GM12801 (cell line): Measurements from ENCODE around the gene DGAT2.

Source experiments
- CTCF ChIP-seq: IDR thresholded peaks from one replicate; pipeline ENCODE4 v1.5.1; 2011; ENCODE audit warnings: control low read depth; ENCODE audit not compliant: insufficient read length; ENCODE audit errors: extremely low read depth

The DGAT2 gene

GRCh38 chr11:75768112-75768908 is at the start of gene DGAT2:
DGAT2 (plus strand) TSS chr11:75768778; CDS start chr11:75768992, 214 bp downstream.
- TF ChIP-seq CTCF, result no peak

- no peak for TF ChIP-seq CTCF
These were observed 49.0 kb upstream of the DGAT2 start for GRCh38 chr11:75719340-75720239.

GRCh38 chr11:75720639-75721038 is 47.9 kb upstream of the DGAT2 start:
- no peak for TF ChIP-seq CTCF

- no peak for TF ChIP-seq CTCF
These were observed 46.5 kb upstream of the DGAT2 start for GRCh38 chr11:75721852-75722668.

- no peak for TF ChIP-seq CTCF
These were observed 45.9 kb upstream of the DGAT2 start for GRCh38 chr11:75722669-75723042.

- no peak for TF ChIP-seq CTCF
These were observed 42.8 kb upstream of the DGAT2 start for GRCh38 chr11:75725547-75726320.
